Liver (tissue), 9 donors: ENCODE measurements around the gene BAG3. TPM values are rescaled to one million over a fixed set of nuclear protein-coding genes. Genes with fewer than 3 reads are reported as not detected.

Experiments
- DNase-seq: peaks from one replicate; pipeline ENCODE4 v3.0.0-alpha.2; 2017; ENCODE audit warnings: low spot score
- H3K27ac ChIP-seq, 2 donors: one replicate each; pipeline ENCODE4 v1.7.0; 2013; ENCODE audit warnings: inconsistent platforms in 2 of 2, low read length in 2 of 2, control low read depth in 1 of 2, low read depth in 1 of 2, mild to moderate bottlenecking in 1 of 2
- H3K27me3 ChIP-seq, 4 donors: one replicate each; pipeline versions ENCODE4 v1.6.1 to v1.7.0; 2013; ENCODE audit warnings: low read length in 3 of 4, inconsistent platforms in 1 of 4, mild to moderate bottlenecking in 1 of 4, moderate library complexity in 1 of 4; ENCODE audit not compliant: control insufficient read depth in 4 of 4, insufficient read depth in 4 of 4
- H3K36me3 ChIP-seq, 4 donors: one replicate each; pipeline versions ENCODE4 v1.6.1 to v1.7.0; 2013; ENCODE audit warnings: low read length in 3 of 4, mild to moderate bottlenecking in 3 of 4, low read depth in 1 of 4, moderate library complexity in 1 of 4; ENCODE audit not compliant: control insufficient read depth in 4 of 4, insufficient read depth in 3 of 4
- H3K4me1 ChIP-seq, 4 donors: one replicate each; pipeline versions ENCODE4 v1.6.1 to v1.7.0; 2013; ENCODE audit warnings: low read length in 3 of 4, mild to moderate bottlenecking in 3 of 4, moderate library complexity in 1 of 4; ENCODE audit not compliant: control insufficient read depth in 4 of 4, insufficient read depth in 4 of 4
- H3K4me3 ChIP-seq, 3 donors: one replicate each; pipeline versions ENCODE4 v1.6.1 to v1.7.0; 2013; ENCODE audit warnings: low read length in 3 of 3, control low read depth in 1 of 3, low read depth in 1 of 3, mild to moderate bottlenecking in 1 of 3
- H3K9ac ChIP-seq, 2 donors: one replicate each; pipeline ENCODE4 v1.7.0; 2013; ENCODE audit warnings: low read length in 2 of 2, mild to moderate bottlenecking in 2 of 2, moderate library complexity in 2 of 2, control low read depth in 1 of 2, low read depth in 1 of 2
- H3K9me3 ChIP-seq, 4 donors: one replicate each; pipeline versions ENCODE4 v1.6.1 to v1.7.0; 2013; ENCODE audit warnings: low read length in 3 of 4; ENCODE audit not compliant: control insufficient read depth in 4 of 4
- CTCF ChIP-seq: fragments of 150-350 bp; IDR thresholded peaks from 2 replicates; pipeline ENCODE4 v1.5.1; 2017; ENCODE audit warnings: improper control_type of control experiment, low read depth, low read length; ENCODE audit not compliant: missing input control
- EGR1 ChIP-seq, 2 donors: IDR thresholded peaks; 2 replicates each; pipeline ENCODE4 v1.6.1; 2016 to 2018; ENCODE audit warnings: antibody characterized with exemption in 2 of 2, low read depth in 2 of 2
- FOXA1 ChIP-seq: IDR thresholded peaks from 2 replicates; pipeline ENCODE4 v1.6.1; 2016; ENCODE audit warnings: antibody characterized with exemption
- GABPA ChIP-seq, 2 donors: IDR thresholded peaks in 1 of 2; conservative IDR thresholded peaks in 1 of 2; 2 replicates each; pipeline ENCODE4 v1.6.1; 2016; ENCODE audit warnings: antibody characterized with exemption in 2 of 2, mild to moderate bottlenecking in 1 of 2, moderate library complexity in 1 of 2
- HNF4G ChIP-seq: IDR thresholded peaks from 2 replicates; pipeline ENCODE4 v1.6.1; 2016; ENCODE audit warnings: antibody characterized with exemption
- MAX ChIP-seq: IDR thresholded peaks from 2 replicates; pipeline ENCODE4 v1.6.1; 2016; ENCODE audit warnings: antibody characterized with exemption
- NR2F2 ChIP-seq: IDR thresholded peaks from 2 replicates; pipeline ENCODE4 v1.6.1; 2016; ENCODE audit warnings: antibody characterized with exemption
- RAD21 ChIP-seq, 2 donors: IDR thresholded peaks; 2 replicates each; pipeline ENCODE4 v1.6.1; 2016; ENCODE audit warnings: antibody characterized with exemption in 2 of 2, mild to moderate bottlenecking in 2 of 2
- REST ChIP-seq: IDR thresholded peaks from 2 replicates; pipeline ENCODE4 v1.6.1; 2016; ENCODE audit warnings: antibody characterized with exemption, mild to moderate bottlenecking
- RXRA ChIP-seq, 2 donors: IDR thresholded peaks; 2 replicates each; pipeline ENCODE4 v1.6.1; 2017 to 2018; ENCODE audit warnings: antibody characterized with exemption in 2 of 2, mild to moderate bottlenecking in 1 of 2
- SP1 ChIP-seq: IDR thresholded peaks from 2 replicates; pipeline ENCODE4 v1.6.1; 2018; ENCODE audit warnings: antibody characterized with exemption, mild to moderate bottlenecking
- TAF1 ChIP-seq: conservative IDR thresholded peaks from 2 replicates; pipeline ENCODE4 v1.6.1; 2016; ENCODE audit warnings: antibody characterized with exemption, mild to moderate bottlenecking
- ZBTB33 ChIP-seq: IDR thresholded peaks from 2 replicates; pipeline ENCODE4 v1.6.1; 2016; ENCODE audit warnings: antibody characterized with exemption
- WGBS: extraction: QIAGEN DNeasy Blood & Tissue Kit; methylation state at CpG from one replicate; pipeline ENCODE4 v1.1.7; 2013; 5-methylcytosine and 5-hydroxymethylcytosine counted together
- polyA plus RNA-seq, 2 donors: library from polyadenylated mRNA; stranded (reverse) in 1 of 2; unstranded in 1 of 2; fragments of 200-250 nt in 1 of 2; fragments of >200 nt in 1 of 2; fragmentation: Nextera tagmentation in 1 of 2; extraction: Ambion mirVana in 1 of 2; gene quantifications; one replicate each; pipeline versions ENCODE4 v1.2.1 to v1.2.3, GENCODE V29; 2013 to 2015
- total RNA-seq, 2 donors: library from RNA; depleted of rRNA; stranded (reverse); fragments of >200 nt; gene quantifications; one replicate each; pipeline ENCODE4 v1.2.3, GENCODE V29; 2014
- donor health status: healthy.
- donor health status: healthy.
- donor health status: healthy.
- donor health status: healthy.
- donor health status: healthy.

Gene BAG3
- total and polyA plus RNA-seq, 4 donors: 2.2 to 15.1 (median 6.3) TPM

GRCh38 chr10:119621078-119621384 lies 30.1 kb upstream of the BAG3 start (continued):
- no peak for TF ChIP-seq CTCF
- TF ChIP-seq EGR1 (IDR thresholded peaks at IDR 0.05; ENCODE audit: low read depth in 2 of 2): no peak
- TF ChIP-seq FOXA1: no peak

- TF ChIP-seq RXRA (IDR thresholded peaks at IDR 0.05) (no peak), GABPA (IDR thresholded peaks at IDR 0.05 in 1 of 2, conservative IDR thresholded peaks at IDR 0.05 in 1 of 2) (no peak), FOXA1 (no peak), RAD21 (IDR thresholded peaks at IDR 0.05) (no peak), MAX (no peak), TAF1 (no peak)
- H3K4me1 ChIP-seq: no peaks in the 10 kb centered on the region
- H3K27ac ChIP-seq: no peak overlapping the region
- H3K9ac ChIP-seq: no peak overlapping the region
- no peaks in the 10 kb centered on the region for H3K27me3 ChIP-seq
- no peaks in the 10 kb centered on the region for H3K36me3 ChIP-seq
- H3K4me3 ChIP-seq: no peak overlapping the region
- no peak for DNase-seq
- WGBS: 97% methylated on average over 6 of the region's 6 CpGs
- H3K9me3 ChIP-seq: no peaks in the 10 kb centered on the region
These were observed 25.5 kb upstream of the BAG3 start for GRCh38 chr10:119625570-119626280.

- WGBS: 90% methylated on average over 5 of the region's 5 CpGs
- Histone ChIP-seq H3K27me3 (no peaks in the 10 kb centered on the region), H3K4me1 (no peaks in the 10 kb centered on the region), H3K27ac (no peak overlapping the region), H3K9me3 (no peaks in the 10 kb centered on the region), H3K36me3 (no peaks in the 10 kb centered on the region), H3K9ac (no peak overlapping the region), H3K4me3 (no peak overlapping the region)
- no peak for DNase-seq
- TF ChIP-seq MAX: no peak
These were observed 20.9 kb upstream of the BAG3 start for GRCh38 chr10:119630300-119630699.

GRCh38 chr10:119633538-119634218 lies 17.5 kb upstream of the BAG3 start:
- Histone ChIP-seq H3K27ac (no peak overlapping the region), H3K36me3 (no peaks in the 10 kb centered on the region), H3K4me1 (no peaks in the 10 kb centered on the region), H3K27me3 (no peaks in the 10 kb centered on the region), H3K4me3 (no peak overlapping the region), H3K9ac (no peak overlapping the region), H3K9me3 (no peaks in the 10 kb centered on the region)
- DNase-seq: no peak
- WGBS: 74% methylated on average over 3 of the region's 3 CpGs
- TF ChIP-seq SP1: no peak
- no peak for TF ChIP-seq HNF4G
- no peak for TF ChIP-seq CTCF
- TF ChIP-seq TAF1: no peak
- no peak for TF ChIP-seq ZBTB33
- TF ChIP-seq RAD21 (IDR thresholded peaks at IDR 0.05): no peak
- TF ChIP-seq NR2F2: no peak
- no peak for TF ChIP-seq REST
- TF ChIP-seq MAX: no peak
